Measurements from ENCODE around the gene ROR2.

ROR2 gene

GRCh38 chr9:91756510-91756780 lies 193.6 kb downstream of the ROR2 start:
- Histone ChIP-seq H3K9ac (ENCODE audit: low read depth, low read length) (no peak overlapping the region), H3K27me3 (ENCODE audit: control insufficient read depth, insufficient read depth, low read length) (peaks cover 4% of the 10 kb centered on the region), H3K4me1 (ENCODE audit: control insufficient read depth, insufficient read depth, low read length) (no peaks in the 10 kb centered on the region), H3K4me3 (ENCODE audit: low read length) (no peak overlapping the region), H3K4me2 (ENCODE audit: low read length) (no peak overlapping the region), H3K9me3 (replicated peaks; ENCODE audit: low read length) (no peaks in the 10 kb centered on the region), H3K36me3 (ENCODE audit: insufficient read depth, low read length) (no peaks in the 10 kb centered on the region)

- H3K9me3 ChIP-seq (replicated peaks; ENCODE audit: low read length): no peaks in the 10 kb centered on the region
- H3K4me1 ChIP-seq (ENCODE audit: control insufficient read depth, insufficient read depth, low read length): no peaks in the 10 kb centered on the region
- no peak overlapping the region for H3K4me3 ChIP-seq (ENCODE audit: low read length)
- no peak overlapping the region for H3K4me2 ChIP-seq (ENCODE audit: low read length)
- no peaks in the 10 kb centered on the region for H3K36me3 ChIP-seq (ENCODE audit: insufficient read depth, low read length)
- H3K27me3 ChIP-seq (ENCODE audit: control insufficient read depth, insufficient read depth, low read length): peaks cover 3% of the 10 kb centered on the region
- H3K9ac ChIP-seq (ENCODE audit: low read depth, low read length): no peak overlapping the region
Observed at GRCh38 chr9:91755761-91756509, 194.1 kb downstream of the ROR2 start.

- no peaks in the 10 kb centered on the region for H3K36me3 ChIP-seq (ENCODE audit: insufficient read depth, low read length)
- no peak overlapping the region for H3K9ac ChIP-seq (ENCODE audit: low read depth, low read length)
- H3K4me1 ChIP-seq (ENCODE audit: control insufficient read depth, insufficient read depth, low read length): no peaks in the 10 kb centered on the region
- no peaks in the 10 kb centered on the region for H3K9me3 ChIP-seq (replicated peaks; ENCODE audit: low read length)
- H3K4me3 ChIP-seq (ENCODE audit: low read length): no peak overlapping the region
- H3K4me2 ChIP-seq (ENCODE audit: low read length): no peak overlapping the region
- no peaks in the 10 kb centered on the region for H3K27me3 ChIP-seq (ENCODE audit: control insufficient read depth, insufficient read depth, low read length)
Observed at GRCh38 chr9:91753711-91754110, 196.3 kb downstream of the ROR2 start.

GRCh38 chr9:91751922-91752321 lies 198.1 kb downstream of the ROR2 start:
- Histone ChIP-seq H3K9me3 (replicated peaks; ENCODE audit: low read length) (no peaks in the 10 kb centered on the region), H3K4me2 (ENCODE audit: low read length) (no peak overlapping the region), H3K9ac (ENCODE audit: low read depth, low read length) (no peak overlapping the region), H3K36me3 (ENCODE audit: insufficient read depth, low read length) (no peaks in the 10 kb centered on the region), H3K27me3 (ENCODE audit: control insufficient read depth, insufficient read depth, low read length) (no peaks in the 10 kb centered on the region), H3K4me1 (ENCODE audit: control insufficient read depth, insufficient read depth, low read length) (no peaks in the 10 kb centered on the region), H3K4me3 (ENCODE audit: low read length) (no peak overlapping the region)

- Histone ChIP-seq H3K4me2 (ENCODE audit: low read length) (no peak overlapping the region), H3K36me3 (ENCODE audit: insufficient read depth, low read length) (no peaks in the 10 kb centered on the region), H3K9ac (ENCODE audit: low read depth, low read length) (no peak overlapping the region), H3K9me3 (replicated peaks; ENCODE audit: low read length) (no peaks in the 10 kb centered on the region), H3K4me1 (ENCODE audit: control insufficient read depth, insufficient read depth, low read length) (peaks cover 3% of the 10 kb centered on the region), H3K4me3 (ENCODE audit: low read length) (no peak overlapping the region), H3K27me3 (ENCODE audit: control insufficient read depth, insufficient read depth, low read length) (no peaks in the 10 kb centered on the region)
Observed at GRCh38 chr9:91750343-91750742, 199.7 kb downstream of the ROR2 start.

GRCh38 chr9:91746904-91747303 lies 203.1 kb downstream of the ROR2 start:
- H3K9me3 ChIP-seq (replicated peaks; ENCODE audit: low read length): no peaks in the 10 kb centered on the region
- H3K36me3 ChIP-seq (ENCODE audit: insufficient read depth, low read length): no peaks in the 10 kb centered on the region
- H3K4me3 ChIP-seq (ENCODE audit: low read length): no peak overlapping the region
- no peak overlapping the region for H3K4me2 ChIP-seq (ENCODE audit: low read length)
- H3K4me1 ChIP-seq (ENCODE audit: control insufficient read depth, insufficient read depth, low read length): peaks cover 3% of the 10 kb centered on the region
- no peaks in the 10 kb centered on the region for H3K27me3 ChIP-seq (ENCODE audit: control insufficient read depth, insufficient read depth, low read length)
- no peak overlapping the region for H3K9ac ChIP-seq (ENCODE audit: low read depth, low read length)

- Histone ChIP-seq H3K27me3 (ENCODE audit: control insufficient read depth, insufficient read depth, low read length) (no peaks in the 10 kb centered on the region), H3K36me3 (ENCODE audit: insufficient read depth, low read length) (no peaks in the 10 kb centered on the region), H3K4me2 (ENCODE audit: low read length) (no peak overlapping the region), H3K4me1 (ENCODE audit: control insufficient read depth, insufficient read depth, low read length) (peaks cover 6% of the 10 kb centered on the region), H3K9me3 (replicated peaks; ENCODE audit: low read length) (no peaks in the 10 kb centered on the region), H3K9ac (ENCODE audit: low read depth, low read length) (no peak overlapping the region), H3K4me3 (ENCODE audit: low read length) (no peak overlapping the region)
Observed at GRCh38 chr9:91746357-91746756, 203.7 kb downstream of the ROR2 start.

DNA sequence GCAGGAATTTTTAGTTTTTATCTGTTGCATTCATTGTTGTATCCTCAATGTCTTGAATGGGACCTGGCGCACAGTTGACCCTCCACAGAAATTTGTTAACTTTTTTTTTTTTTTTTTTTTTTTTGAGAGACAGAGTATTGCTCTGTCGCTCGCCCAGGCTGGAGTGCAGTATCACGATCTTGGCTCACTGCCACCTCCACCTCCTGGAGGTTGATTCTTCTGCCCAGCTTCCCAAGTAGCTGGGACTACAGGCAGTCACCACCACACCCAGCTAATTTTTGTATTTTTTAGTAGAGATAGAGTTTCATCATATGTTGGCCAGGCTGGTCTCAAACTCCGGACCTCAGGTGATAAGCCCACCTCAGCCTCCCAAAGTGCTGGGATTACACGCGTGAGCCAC lies 205.9 kb downstream of the ROR2 start:
- no peak overlapping the region for H3K4me3 ChIP-seq (ENCODE audit: low read length)
- H3K9ac ChIP-seq (ENCODE audit: low read depth, low read length): no peak overlapping the region
- no peaks in the 10 kb centered on the region for H3K36me3 ChIP-seq (ENCODE audit: insufficient read depth, low read length)
- H3K27me3 ChIP-seq (ENCODE audit: control insufficient read depth, insufficient read depth, low read length): no peaks in the 10 kb centered on the region
- no peaks in the 10 kb centered on the region for H3K9me3 ChIP-seq (replicated peaks; ENCODE audit: low read length)
- no peak overlapping the region for H3K4me2 ChIP-seq (ENCODE audit: low read length)
- H3K4me1 ChIP-seq (ENCODE audit: control insufficient read depth, insufficient read depth, low read length): peaks cover 6% of the 10 kb centered on the region

- Histone ChIP-seq H3K27me3 (ENCODE audit: control insufficient read depth, insufficient read depth, low read length) (peaks cover 16% of the 10 kb centered on the region), H3K36me3 (ENCODE audit: insufficient read depth, low read length) (no peaks in the 10 kb centered on the region), H3K4me2 (ENCODE audit: low read length) (no peak overlapping the region), H3K9me3 (replicated peaks; ENCODE audit: low read length) (no peaks in the 10 kb centered on the region), H3K4me3 (ENCODE audit: low read length) (no peak overlapping the region), H3K4me1 (ENCODE audit: control insufficient read depth, insufficient read depth, low read length) (peaks cover 3% of the 10 kb centered on the region), H3K9ac (ENCODE audit: low read depth, low read length) (no peak overlapping the region)
Observed at GRCh38 chr9:91741522-91741921, 208.5 kb downstream of the ROR2 start.

DNA sequence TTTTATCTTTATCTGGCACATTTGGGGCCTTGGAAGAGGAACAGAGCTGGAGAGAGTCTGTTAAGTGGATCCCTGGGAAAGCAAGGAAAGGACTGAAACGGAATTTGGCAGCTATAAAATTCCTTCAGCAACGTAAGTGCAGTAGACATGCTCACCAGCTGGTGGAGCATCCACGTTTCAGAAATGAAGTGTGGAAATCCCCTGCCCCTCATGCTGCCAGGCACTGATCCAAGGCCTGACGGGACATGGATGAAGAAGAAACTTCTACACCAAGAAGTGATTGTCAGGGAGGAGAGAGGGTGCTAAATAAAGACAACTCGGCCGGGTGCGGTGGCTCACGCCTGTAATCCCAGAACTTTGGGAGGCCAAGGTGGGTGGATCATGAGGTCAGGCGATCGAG lies 209.3 kb downstream of the ROR2 start:
- Histone ChIP-seq H3K36me3 (ENCODE audit: insufficient read depth, low read length) (no peaks in the 10 kb centered on the region), H3K9me3 (replicated peaks; ENCODE audit: low read length) (no peaks in the 10 kb centered on the region), H3K4me1 (ENCODE audit: control insufficient read depth, insufficient read depth, low read length) (peaks cover 3% of the 10 kb centered on the region), H3K27me3 (ENCODE audit: control insufficient read depth, insufficient read depth, low read length) (peaks cover 22% of the 10 kb centered on the region), H3K4me2 (ENCODE audit: low read length) (no peak overlapping the region), H3K4me3 (ENCODE audit: low read length) (no peak overlapping the region), H3K9ac (ENCODE audit: low read depth, low read length) (no peak overlapping the region)

GRCh38 chr9:91736898-91737601 lies 213.0 kb downstream of the ROR2 start:
- Histone ChIP-seq H3K36me3 (ENCODE audit: insufficient read depth, low read length) (no peaks in the 10 kb centered on the region), H3K9me3 (replicated peaks; ENCODE audit: low read length) (no peaks in the 10 kb centered on the region), H3K27me3 (ENCODE audit: control insufficient read depth, insufficient read depth, low read length) (peaks cover 26% of the 10 kb centered on the region), H3K4me3 (ENCODE audit: low read length) (no peak overlapping the region), H3K9ac (ENCODE audit: low read depth, low read length) (no peak overlapping the region), H3K4me2 (ENCODE audit: low read length) (no peak overlapping the region), H3K4me1 (ENCODE audit: control insufficient read depth, insufficient read depth, low read length) (peaks cover 3% of the 10 kb centered on the region)

DNA sequence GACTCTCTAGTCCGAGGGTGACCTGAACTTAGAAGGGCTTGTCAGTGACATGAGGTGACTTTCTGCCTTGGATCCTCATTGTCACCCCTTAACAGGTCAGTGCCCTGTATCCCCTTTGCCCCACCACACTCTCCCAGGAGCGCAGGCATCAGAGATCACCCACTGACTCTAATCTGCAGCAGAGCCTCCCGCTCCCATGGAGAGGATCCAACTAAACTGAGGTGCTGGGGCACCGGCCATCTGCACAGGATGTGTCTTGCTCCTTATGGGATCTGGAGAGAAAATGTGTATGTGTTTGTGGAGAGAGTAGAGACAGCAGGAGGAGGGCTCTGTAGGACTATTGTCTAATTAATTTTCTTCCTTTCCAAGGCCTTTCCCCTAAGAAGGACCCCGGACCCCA lies 213.7 kb downstream of the ROR2 start:
- Histone ChIP-seq H3K4me1 (ENCODE audit: control insufficient read depth, insufficient read depth, low read length) (no peaks in the 10 kb centered on the region), H3K4me3 (ENCODE audit: low read length) (no peak overlapping the region), H3K4me2 (ENCODE audit: low read length) (no peak overlapping the region), H3K27me3 (ENCODE audit: control insufficient read depth, insufficient read depth, low read length) (peaks cover 26% of the 10 kb centered on the region), H3K9me3 (replicated peaks; ENCODE audit: low read length) (no peaks in the 10 kb centered on the region), H3K36me3 (ENCODE audit: insufficient read depth, low read length) (no peaks in the 10 kb centered on the region), H3K9ac (ENCODE audit: low read depth, low read length) (no peak overlapping the region)
